ENCODE data around the gene SLC9A1.

DNA sequence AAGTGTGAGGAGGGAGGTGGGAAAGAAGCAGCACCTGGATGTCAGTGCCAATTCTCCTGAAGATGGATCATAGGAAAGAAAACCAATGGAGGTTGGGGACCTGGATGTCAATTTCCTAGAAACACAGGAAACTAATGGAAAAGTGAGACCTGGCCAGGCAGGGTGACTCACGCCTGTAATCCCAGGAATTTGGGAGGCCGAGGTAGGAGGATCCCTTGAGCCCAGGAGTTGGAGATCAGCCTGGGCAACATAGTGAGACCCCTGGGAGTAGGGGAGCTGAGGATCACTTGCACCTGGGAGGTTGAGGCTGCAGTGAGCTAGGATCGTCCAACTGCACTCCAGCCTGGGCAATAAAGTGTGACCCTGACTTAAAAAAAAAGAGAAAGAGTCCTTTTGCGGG lies 21.4 kb upstream of the SLC9A1 start:
- TF ChIP-seq SP1 (IDR thresholded peaks at IDR 0.05; ENCODE audit: low read depth) (no peak), CEBPB (IDR thresholded peaks at IDR 0.05; ENCODE audit: low read depth) (no peak), POLR2A (IDR thresholded peaks at IDR 0.05; ENCODE audit: borderline replicate concordance, extremely low read depth, insufficient read depth, insufficient read length) (no peak), POLR2AphosphoS5 (IDR thresholded peaks at IDR 0.05; ENCODE audit: low read depth, low read length) (no peak), EZH2phosphoT487 (IDR thresholded peaks at IDR 0.05; ENCODE audit: borderline replicate concordance) (no peak)
- TF ChIP-seq, protein P1, sequence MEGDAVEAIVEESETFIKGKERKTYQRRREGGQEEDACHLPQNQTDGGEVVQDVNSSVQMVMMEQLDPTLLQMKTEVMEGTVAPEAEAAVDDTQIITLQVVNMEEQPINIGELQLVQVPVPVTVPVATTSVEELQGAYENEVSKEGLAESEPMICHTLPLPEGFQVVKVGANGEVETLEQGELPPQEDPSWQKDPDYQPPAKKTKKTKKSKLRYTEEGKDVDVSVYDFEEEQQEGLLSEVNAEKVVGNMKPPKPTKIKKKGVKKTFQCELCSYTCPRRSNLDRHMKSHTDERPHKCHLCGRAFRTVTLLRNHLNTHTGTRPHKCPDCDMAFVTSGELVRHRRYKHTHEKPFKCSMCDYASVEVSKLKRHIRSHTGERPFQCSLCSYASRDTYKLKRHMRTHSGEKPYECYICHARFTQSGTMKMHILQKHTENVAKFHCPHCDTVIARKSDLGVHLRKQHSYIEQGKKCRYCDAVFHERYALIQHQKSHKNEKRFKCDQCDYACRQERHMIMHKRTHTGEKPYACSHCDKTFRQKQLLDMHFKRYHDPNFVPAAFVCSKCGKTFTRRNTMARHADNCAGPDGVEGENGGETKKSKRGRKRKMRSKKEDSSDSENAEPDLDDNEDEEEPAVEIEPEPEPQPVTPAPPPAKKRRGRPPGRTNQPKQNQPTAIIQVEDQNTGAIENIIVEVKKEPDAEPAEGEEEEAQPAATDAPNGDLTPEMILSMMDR (IDR thresholded peaks at IDR 0.05 in 2 of 3, conservative IDR thresholded peaks at IDR 0.05 in 1 of 3; ENCODE audit: borderline replicate concordance in 1 of 3, insufficient read depth in 1 of 3, low read depth in 2 of 3, low read length in 2 of 3): no peak
- TF ChIP-seq, protein P2, sequence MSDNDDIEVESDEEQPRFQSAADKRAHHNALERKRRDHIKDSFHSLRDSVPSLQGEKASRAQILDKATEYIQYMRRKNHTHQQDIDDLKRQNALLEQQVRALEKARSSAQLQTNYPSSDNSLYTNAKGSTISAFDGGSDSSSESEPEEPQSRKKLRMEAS (IDR thresholded peaks at IDR 0.05): no peak
